Retina (tissue), 1 donor: ENCODE data around the gene NFASC.
A peak's percentile ranks its signal among the peaks of the same experiment; 100 is the strongest.

Source experiments
- DNase-seq: peaks from one replicate; pipeline ENCODE4 v3.0.0-alpha.2; 2016

Gene NFASC

DNA sequence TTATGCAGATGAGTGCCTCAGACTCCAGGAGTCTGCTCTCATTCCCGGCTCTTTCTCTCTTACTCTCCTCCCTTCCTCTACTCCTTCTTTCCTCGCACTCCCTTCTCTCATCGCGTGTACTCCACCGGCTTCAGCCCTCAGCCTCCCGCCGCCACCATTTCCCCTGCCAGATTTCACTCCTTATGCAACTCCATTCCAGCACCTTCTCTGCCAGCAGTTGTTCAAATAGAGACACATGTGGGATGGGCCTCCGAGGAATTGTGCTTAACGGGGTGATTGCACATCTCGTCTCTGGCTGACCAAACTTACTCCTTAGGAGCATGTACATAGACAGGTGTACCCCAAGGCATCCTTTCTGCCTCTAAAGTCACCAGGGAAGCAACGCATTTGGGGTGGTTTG lies 174.5 kb downstream of the NFASC start:
- no peak for DNase-seq

- no peak for DNase-seq
Observed at GRCh38 chr1:205046870-205047269, 176.2 kb downstream of the NFASC start.

DNA sequence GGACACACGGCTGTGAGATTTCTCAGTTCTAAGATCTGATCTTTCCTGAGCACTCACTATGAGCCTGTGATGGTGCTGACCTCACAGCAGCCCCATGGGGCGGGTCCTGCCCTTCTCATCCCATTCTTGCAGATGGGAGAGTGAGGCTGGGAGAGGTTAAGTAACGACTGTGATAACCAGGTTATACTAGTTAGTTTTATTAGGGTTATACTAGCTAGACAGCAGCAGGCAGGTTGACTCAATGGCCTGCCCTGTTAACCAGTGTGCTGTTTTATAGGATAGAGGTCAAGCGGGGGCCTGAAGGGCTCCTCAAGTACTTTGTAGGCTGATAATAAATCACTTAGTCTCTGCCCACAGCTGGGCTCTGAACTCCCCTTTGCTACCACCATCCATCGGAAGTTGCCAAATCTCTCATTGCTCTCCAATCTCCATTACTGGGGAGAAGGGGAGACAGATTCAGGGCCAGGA lies 177.1 kb downstream of the NFASC start:
- no peak for DNase-seq

DNA sequence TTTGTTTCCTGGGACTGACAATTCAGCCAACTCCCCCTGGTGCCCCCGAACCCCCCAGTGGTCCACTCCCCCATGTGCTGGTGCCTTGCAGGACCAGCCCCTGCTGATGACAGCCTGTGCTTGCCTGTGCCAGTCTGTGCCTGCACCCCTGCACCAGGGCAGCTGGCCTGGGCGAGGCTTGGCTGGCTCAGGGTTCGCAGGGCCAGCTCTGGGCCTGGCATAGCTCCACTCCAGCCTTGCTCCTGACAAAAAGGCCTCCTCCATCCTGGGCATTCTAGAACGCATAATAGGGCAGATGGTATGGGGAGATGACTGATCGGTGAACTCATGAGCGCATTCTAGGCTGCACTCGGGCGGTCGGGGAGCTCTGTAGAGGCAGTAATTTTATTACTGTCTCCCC lies 177.7 kb downstream of the NFASC start:
- no peak for DNase-seq

DNA sequence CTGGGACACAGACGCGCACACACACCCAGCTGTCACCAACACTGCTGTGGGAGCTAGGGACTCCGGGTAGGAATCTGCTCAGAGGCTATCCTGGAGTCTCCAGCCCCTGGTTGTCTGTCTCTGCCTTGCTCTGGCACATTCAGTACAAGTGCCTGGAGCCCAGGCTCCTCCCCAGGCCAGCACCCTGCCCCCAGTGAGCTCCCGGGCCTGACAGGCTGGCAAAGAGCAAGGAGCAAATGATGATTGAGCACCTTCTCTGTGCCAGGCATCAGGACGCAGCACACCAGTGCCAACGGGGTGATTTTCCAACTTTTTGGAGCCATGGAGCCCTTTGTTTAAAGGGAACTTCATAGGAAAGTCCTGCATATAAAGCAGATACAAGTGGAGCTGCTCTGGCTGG lies 178.8 kb downstream of the NFASC start:
- DNase-seq, result peak; percentile 12

DNA sequence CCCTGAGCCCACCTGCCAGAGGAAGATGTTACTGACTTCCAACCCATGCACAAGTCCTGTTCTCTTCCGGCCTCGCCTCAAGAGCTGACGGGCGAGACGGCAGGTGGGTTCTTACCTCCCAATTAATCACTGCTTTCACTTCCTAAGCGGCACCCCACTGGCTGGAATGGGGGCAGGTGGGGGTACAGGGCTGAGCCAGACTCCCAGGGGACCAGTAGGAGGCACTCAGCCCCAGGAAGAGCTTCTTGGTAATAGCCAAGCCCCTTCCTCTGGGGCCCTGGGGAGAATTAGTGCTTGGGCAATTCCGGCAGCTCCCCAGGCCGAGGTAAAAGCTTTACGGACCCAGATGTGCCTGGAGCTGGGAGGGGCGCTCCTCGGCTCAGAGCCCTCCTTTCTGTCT lies 182.0 kb downstream of the NFASC start:
- DNase-seq, result peak; percentile 61

DNA sequence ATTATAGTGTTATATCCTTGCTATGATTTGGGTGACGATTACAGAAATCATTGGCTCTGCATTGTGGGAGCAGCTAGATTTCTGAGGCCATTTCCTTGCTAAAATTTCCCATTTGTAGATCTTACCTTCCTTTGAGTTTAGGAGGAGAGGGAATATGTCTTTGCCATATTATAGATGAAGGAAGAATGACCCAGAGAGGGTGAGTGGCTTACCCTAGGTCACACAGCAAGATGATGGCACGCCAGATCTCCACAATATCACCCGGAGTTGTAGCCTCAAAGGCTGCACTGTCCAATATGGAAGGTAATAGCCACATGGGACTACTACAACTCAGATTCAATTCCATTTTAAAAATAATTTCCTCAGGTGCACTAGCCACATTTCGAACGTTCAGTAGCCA lies 182.6 kb downstream of the NFASC start:
- no peak for DNase-seq

DNA sequence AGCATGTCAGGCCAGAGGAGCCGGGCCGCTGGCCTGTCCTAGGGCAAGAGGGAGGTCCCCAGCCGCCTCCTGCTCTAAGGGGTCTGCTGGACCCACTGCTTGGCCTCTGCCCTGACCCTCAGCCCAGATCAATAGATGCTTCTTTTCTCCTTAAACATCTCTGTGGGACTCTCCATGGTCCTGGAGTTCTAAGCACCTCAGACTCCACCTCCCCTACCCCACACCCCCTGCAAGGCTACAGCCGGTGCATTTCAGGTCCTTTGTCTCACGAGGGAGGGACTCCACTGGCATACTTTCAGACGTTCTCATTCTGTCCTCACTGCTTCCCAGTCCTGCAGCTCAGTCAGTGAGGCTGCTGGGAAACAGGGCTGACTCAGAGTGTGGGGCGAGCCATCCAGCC lies 183.4 kb downstream of the NFASC start:
- no peak for DNase-seq

GRCh38 chr1:205056188-205056611 lies 185.5 kb downstream of the NFASC start:
- DNase-seq, result peak; percentile 85

DNA sequence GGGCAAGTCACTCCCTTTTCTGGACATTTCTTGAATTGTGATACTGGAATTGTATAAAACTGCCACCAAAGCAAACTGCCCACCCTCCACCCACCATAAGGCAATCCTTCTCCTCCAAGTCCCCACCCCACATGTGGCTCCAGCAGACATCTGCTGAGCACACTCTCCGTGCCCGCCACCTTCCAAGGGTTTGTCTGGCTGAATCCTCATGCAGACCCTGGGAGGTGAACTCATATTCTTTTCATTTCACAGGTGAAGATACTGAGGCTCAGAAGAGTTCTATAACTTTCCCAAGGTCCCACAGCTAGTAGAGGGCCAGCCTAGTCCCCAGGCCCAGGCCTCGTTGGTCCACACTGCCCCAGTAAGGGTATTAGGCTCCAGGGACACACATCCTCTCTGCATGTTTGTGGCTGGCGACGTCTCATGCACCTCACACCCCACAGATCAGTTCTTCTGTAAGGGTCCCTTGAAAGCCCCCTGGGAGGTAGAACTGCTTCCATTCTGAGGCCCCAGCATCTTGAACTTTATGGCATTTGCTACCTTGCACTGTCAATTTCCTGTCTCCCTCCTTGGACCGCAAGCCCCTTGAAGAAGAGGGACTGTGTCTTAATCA lies 186.4 kb downstream of the NFASC start:
- DNase-seq, result no peak

DNA sequence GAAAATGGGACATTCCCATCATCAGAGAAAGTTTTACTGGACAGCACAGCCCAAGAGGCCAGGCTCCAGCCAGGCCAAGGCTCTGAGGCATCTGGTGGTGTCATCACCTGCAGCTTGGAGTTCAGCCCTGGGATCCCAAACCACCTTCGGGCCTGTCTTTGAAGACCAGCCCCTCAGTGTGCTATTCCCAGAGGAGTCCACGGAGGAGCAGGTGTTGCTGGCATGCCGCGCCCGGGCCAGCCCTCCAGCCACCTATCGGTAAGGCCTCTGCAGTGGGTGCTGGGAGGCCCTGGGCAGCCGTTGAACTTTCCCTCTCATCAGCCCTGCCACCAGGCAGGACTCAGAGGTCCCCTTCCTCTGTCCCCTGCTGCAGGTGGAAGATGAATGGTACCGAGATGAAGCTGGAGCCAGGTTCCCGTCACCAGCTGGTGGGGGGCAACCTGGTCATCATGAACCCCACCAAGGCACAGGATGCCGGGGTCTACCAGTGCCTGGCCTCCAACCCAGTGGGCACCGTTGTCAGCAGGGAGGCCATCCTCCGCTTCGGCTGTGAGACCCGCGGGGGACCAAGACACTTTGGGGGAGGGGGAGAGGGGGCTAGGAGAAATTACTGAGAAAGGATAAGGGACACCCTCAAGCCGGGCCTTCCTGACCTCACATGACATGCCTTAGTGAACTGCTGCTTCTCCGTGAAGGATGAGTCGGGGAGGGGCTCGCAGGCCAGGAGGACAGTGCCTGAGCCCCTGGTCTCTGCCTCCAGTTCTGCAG lies 187.3 kb downstream of the NFASC start:
- no peak for DNase-seq

- no peak for DNase-seq
Observed at GRCh38 chr1:205058853-205059252, 188.2 kb downstream of the NFASC start.

GRCh38 chr1:205059660-205060059 lies 189.0 kb downstream of the NFASC start:
- no peak for DNase-seq

- DNase-seq, result no peak
Observed at GRCh38 chr1:205060746-205061145, 190.1 kb downstream of the NFASC start.

GRCh38 chr1:205061227-205061626 lies 190.6 kb downstream of the NFASC start:
- no peak for DNase-seq

DNA sequence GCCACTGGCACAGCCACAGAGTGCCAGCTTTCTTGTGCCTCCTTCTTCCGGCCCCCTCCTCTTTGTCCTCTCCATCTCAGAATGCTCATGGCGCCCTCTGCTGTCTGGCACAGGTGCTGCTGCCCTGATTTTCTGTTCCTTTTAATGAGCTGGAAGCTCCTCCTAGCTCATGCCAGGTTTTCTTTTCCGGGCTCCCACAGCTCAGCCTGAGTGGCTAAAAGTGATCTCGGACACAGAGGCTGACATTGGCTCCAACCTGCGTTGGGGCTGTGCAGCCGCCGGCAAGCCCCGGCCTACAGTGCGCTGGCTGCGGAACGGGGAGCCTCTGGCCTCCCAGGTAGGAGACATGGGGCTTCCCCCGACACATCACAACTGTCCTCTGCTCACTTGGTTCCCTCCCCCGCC lies 191.0 kb downstream of the NFASC start:
- peak; percentile 92 for DNase-seq

DNA sequence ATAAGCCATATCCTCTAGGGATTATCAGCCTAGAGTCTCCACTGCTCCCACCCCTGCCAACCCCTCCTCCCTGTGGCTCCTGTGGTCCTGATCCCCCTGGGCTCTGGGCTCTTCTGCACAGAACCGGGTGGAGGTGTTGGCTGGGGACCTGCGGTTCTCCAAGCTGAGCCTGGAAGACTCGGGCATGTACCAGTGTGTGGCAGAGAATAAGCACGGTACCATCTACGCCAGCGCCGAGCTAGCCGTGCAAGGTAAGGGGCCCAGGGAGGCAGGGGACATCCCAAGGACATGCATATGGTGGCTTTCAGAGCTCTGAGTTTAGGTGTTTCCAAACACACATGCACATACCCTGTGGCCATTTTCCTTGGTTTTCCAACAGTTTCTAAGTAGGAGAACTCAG lies 191.7 kb downstream of the NFASC start:
- DNase-seq, result no peak

- no peak for DNase-seq
Observed at GRCh38 chr1:205062895-205063294, 192.2 kb downstream of the NFASC start.

DNA sequence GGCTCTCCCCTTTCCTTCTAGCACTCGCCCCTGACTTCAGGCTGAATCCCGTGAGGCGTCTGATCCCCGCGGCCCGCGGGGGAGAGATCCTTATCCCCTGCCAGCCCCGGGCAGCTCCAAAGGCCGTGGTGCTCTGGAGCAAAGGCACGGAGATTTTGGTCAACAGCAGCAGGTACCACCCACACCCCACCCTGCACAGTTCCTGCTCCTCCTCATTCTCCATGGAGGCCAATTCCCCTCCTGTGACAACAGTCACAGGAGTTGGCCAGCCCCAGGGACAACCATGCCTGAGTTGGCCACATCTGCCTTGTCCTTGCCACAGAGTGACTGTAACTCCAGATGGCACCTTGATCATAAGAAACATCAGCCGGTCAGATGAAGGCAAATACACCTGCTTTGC lies 193.6 kb downstream of the NFASC start:
- DNase-seq, result no peak

DNA sequence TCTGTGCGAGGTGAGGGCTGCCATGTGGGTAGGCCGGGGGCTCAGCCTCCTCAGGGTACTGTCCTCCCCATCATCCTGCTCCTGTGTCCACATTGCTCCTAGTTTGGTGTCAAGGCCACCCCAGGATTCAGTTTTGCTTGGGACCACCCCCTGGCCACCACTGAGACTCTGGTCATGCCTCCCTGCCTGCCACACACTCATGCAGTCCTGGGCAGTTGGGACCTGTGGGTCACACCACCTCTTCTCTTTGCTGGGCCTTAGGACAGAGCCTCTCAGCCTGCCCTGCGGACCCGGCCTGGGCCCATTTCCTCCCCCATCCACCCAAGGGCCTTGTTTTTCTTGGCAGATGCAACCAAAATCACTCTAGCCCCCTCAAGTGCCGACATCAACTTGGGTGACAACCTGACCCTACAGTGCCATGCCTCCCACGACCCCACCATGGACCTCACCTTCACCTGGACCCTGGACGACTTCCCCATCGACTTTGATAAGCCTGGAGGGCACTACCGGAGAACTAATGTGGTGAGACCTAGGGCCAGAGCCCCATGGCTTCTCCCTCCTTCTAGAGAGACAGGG lies 194.2 kb downstream of the NFASC start:
- no peak for DNase-seq

DNA sequence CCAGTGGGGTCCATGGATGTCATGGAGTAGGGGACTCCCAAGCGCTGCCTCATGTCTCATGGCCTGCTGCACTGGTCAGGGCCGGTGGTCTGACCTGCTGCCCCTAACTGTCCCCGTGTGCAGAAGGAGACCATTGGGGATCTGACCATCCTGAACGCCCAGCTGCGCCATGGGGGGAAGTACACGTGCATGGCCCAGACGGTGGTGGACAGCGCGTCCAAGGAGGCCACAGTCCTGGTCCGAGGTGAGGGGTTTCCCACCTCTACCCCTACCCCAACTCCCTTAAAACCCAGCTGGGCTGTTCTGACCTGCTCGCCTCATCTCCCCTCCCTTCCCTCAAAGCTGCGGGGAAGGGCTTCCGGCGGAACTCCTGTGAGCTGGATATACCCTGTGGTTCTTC lies 195.0 kb downstream of the NFASC start:
- DNase-seq, result no peak

- DNase-seq, result no peak
Observed at GRCh38 chr1:205066141-205066818, 195.6 kb downstream of the NFASC start.

GRCh38 chr1:205067031-205067430 lies 196.4 kb downstream of the NFASC start:
- DNase-seq, result no peak

DNA sequence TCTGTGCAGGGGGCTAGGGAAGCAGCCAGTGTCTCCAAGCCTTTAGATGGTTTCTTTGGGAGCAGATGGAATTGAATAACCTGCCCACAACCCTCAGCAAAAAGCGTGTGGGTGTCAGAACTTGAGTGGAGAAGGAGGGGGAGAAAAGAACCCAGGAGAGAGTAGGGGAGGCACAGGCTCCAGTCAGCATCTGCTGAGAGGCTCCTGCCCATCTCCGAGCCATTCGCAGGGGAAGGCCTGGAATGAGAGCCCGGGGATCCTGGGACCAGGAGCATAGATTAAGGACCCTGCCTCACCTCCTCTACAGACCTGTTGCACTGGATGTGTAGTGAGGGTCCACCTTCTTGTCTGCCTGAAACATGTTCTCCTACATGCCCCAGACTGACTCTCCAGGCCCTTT lies 197.3 kb downstream of the NFASC start:
- no peak for DNase-seq
